ENCODE results near the gene SLC8A1. TPM values are rescaled to one million over a fixed set of nuclear protein-coding genes. Genes with fewer than 3 reads are reported as not detected.

SLC8A1 gene
- total RNA-seq, 1 experiment from 2014 or later = 0.43 TPM

DNA sequence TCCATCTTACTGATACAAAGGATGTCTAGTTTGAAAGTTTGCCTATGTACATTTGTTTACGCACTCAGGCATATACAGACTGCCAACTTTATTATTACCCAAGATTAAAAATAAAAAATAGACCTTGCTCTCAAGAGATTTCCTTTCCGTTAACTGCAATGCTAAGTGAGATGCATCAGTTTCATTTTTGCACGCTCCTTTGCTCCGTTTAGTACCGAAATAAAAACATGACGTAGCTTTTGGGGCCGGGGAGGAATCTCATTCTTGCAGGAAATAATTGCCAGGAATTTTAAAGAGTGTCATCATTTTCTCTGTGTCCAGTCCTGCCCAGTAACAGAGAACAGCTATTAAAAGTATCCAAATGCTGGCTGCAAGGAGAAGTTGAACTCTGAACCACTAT lies 169.5 kb downstream of the SLC8A1 start:
- TF ChIP-seq, protein P1, sequence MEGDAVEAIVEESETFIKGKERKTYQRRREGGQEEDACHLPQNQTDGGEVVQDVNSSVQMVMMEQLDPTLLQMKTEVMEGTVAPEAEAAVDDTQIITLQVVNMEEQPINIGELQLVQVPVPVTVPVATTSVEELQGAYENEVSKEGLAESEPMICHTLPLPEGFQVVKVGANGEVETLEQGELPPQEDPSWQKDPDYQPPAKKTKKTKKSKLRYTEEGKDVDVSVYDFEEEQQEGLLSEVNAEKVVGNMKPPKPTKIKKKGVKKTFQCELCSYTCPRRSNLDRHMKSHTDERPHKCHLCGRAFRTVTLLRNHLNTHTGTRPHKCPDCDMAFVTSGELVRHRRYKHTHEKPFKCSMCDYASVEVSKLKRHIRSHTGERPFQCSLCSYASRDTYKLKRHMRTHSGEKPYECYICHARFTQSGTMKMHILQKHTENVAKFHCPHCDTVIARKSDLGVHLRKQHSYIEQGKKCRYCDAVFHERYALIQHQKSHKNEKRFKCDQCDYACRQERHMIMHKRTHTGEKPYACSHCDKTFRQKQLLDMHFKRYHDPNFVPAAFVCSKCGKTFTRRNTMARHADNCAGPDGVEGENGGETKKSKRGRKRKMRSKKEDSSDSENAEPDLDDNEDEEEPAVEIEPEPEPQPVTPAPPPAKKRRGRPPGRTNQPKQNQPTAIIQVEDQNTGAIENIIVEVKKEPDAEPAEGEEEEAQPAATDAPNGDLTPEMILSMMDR (IDR thresholded peaks at IDR 0.05; ENCODE audit: insufficient read depth in 1 of 2, low read depth in 1 of 2, low read length in 1 of 2, severe bottlenecking in 1 of 2, unreplicated experiment in 1 of 2) = no peak
- H3K27me3 Mint-ChIP-seq (ENCODE audit: insufficient read depth, unreplicated experiment) = peaks cover 8% of the 10 kb centered on the region
- Histone ChIP-seq H3K27me3 (replicated peaks; ENCODE audit: control insufficient read depth, insufficient read depth, low read length) (no peaks in the 10 kb centered on the region), H3K36me3 (ENCODE audit: control insufficient read depth, insufficient read depth, low read length) (no peaks in the 10 kb centered on the region), H3K9me3 (no peaks in the 10 kb centered on the region), H3K4me1 (no peaks in the 10 kb centered on the region), H3K4me3 (ENCODE audit: low read depth, low read length) (no peak overlapping the region)
- no peaks in the 10 kb centered on the region for H3K9me3 Mint-ChIP-seq (ENCODE audit: unreplicated experiment)
- CTCF ChIA-PET = no interaction called here
- DNase-seq = no peak
- no peak overlapping the region for H3K4me3 Mint-ChIP-seq (ENCODE audit: unreplicated experiment)
- POLR2A ChIA-PET = no interaction called here
- H3K4me1 Mint-ChIP-seq (ENCODE audit: low read depth, unreplicated experiment) = no peaks in the 10 kb centered on the region
- H3K27ac Mint-ChIP-seq (ENCODE audit: unreplicated experiment) = no peak overlapping the region
- intact Hi-C loops (cut with micrococcal nuclease; ENCODE audit: unreplicated experiment) = no loop called here
- no peaks in the 10 kb centered on the region for H3K36me3 Mint-ChIP-seq (ENCODE audit: insufficient read depth, unreplicated experiment)
- no TSS peak for BruUV-seq (replicated peaks)

DNA sequence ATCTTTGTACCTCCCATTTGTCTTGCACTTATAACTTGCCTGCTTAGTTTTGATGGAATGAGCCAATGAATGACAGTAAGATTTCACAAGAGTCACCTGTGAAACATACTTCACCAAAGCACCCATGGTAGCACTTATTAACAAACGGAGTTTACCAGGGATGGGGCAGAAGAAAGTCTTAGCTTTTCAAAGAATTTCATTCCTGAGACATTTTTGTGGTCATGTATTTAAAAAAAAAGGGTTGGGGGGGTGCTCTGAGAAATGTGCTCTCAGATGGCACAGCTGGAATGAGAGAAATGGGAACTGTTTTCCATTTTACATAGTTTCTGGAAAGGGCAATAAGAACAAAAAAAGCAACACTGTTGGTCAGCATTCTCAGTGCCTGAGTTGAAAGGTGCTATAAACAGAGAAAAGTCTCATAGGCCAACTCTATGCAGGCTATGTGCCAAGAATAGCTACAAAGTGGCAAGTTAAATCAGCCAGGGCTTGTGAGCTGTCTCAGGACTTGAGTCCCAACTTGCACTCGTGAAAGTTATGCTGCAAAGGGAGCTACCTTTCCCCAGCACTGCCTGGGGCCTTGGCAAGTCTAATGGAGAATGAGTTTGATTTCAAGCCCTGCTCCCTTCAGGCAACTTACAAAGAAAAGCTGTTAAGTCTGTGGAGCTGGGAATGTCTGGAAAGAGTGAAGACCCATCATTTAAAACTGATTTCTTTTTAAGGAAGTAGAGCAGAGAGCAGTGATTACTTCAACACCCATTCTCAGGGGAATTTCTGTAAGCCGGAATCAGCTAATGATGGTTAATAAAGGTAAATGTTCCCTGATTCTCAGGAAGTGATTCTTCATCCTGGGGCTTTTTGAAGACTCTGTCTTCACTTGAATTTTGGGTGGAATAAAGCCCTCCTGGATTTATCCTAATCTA lies 170.6 kb downstream of the SLC8A1 start:
- POLR2A ChIA-PET = no interaction called here

DNA sequence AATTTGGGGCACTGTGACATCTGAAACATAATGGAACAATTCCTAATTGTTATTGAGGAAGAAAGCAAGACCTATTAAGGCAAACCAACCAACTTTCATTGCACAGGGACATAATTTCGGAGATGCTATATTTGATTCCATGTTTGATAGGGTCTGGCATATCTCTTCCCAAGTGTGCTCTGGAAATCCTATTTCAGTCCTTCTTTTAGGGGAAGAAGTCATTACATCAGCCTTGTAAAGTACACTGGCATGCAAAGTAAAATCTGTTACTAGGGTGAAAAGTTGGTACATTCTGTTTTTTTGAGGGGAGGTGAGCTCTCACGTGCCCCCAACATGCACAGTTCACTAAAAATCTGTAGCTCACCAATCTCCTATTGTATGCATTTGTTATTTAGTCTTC lies 172.4 kb downstream of the SLC8A1 start:
- H3K27me3 Mint-ChIP-seq (ENCODE audit: insufficient read depth, unreplicated experiment) = peaks cover 10% of the 10 kb centered on the region
- H3K9me3 ChIP-seq = no peaks in the 10 kb centered on the region
- DNase-seq = no peak
- ChIA-PET POLR2A (no interaction called here), CTCF (no interaction called here)
- H3K36me3 Mint-ChIP-seq (ENCODE audit: insufficient read depth, unreplicated experiment) = no peaks in the 10 kb centered on the region
- H3K4me3 Mint-ChIP-seq (ENCODE audit: unreplicated experiment) = no peak overlapping the region
- H3K4me3 ChIP-seq (ENCODE audit: low read depth, low read length) = no peak overlapping the region
- intact Hi-C loops (cut with micrococcal nuclease; ENCODE audit: unreplicated experiment) = no loop called here
- no peaks in the 10 kb centered on the region for H3K4me1 ChIP-seq
- no TSS peak for BruUV-seq (replicated peaks)
- H3K9me3 Mint-ChIP-seq (ENCODE audit: unreplicated experiment) = no peaks in the 10 kb centered on the region
- H3K4me1 Mint-ChIP-seq (ENCODE audit: low read depth, unreplicated experiment) = no peaks in the 10 kb centered on the region
- no peak overlapping the region for H3K27ac Mint-ChIP-seq (ENCODE audit: unreplicated experiment)
- TF ChIP-seq, protein P1 (IDR thresholded peaks at IDR 0.05; ENCODE audit: insufficient read depth in 1 of 2, low read depth in 1 of 2, low read length in 1 of 2, severe bottlenecking in 1 of 2, unreplicated experiment in 1 of 2) = no peak
- no peaks in the 10 kb centered on the region for H3K27me3 ChIP-seq (replicated peaks; ENCODE audit: control insufficient read depth, insufficient read depth, low read length)
- no peaks in the 10 kb centered on the region for H3K36me3 ChIP-seq (ENCODE audit: control insufficient read depth, insufficient read depth, low read length)

More for the DNA sequence above, 170.6 kb downstream of the SLC8A1 start:
- no peaks in the 10 kb centered on the region for H3K36me3 ChIP-seq (ENCODE audit: control insufficient read depth, insufficient read depth, low read length)
- no peaks in the 10 kb centered on the region for H3K4me1 ChIP-seq
- H3K4me3 ChIP-seq (ENCODE audit: low read depth, low read length) = no peak overlapping the region
- peaks cover 10% of the 10 kb centered on the region for H3K27me3 Mint-ChIP-seq (ENCODE audit: insufficient read depth, unreplicated experiment)
- H3K9me3 ChIP-seq = no peaks in the 10 kb centered on the region
- CTCF ChIA-PET = no interaction called here
- no peaks in the 10 kb centered on the region for H3K4me1 Mint-ChIP-seq (ENCODE audit: low read depth, unreplicated experiment)
- BruUV-seq (replicated peaks) = no TSS peak
- H3K27ac Mint-ChIP-seq (ENCODE audit: unreplicated experiment) = no peak overlapping the region
- no peaks in the 10 kb centered on the region for H3K9me3 Mint-ChIP-seq (ENCODE audit: unreplicated experiment)
- intact Hi-C loops (cut with micrococcal nuclease; ENCODE audit: unreplicated experiment) = no loop called here
- TF ChIP-seq, protein P1 (IDR thresholded peaks at IDR 0.05; ENCODE audit: insufficient read depth in 1 of 2, low read depth in 1 of 2, low read length in 1 of 2, severe bottlenecking in 1 of 2, unreplicated experiment in 1 of 2) = no peak
- H3K27me3 ChIP-seq (replicated peaks; ENCODE audit: control insufficient read depth, insufficient read depth, low read length) = no peaks in the 10 kb centered on the region
- no peak for DNase-seq
- H3K4me3 Mint-ChIP-seq (ENCODE audit: unreplicated experiment) = no peak overlapping the region
- no peaks in the 10 kb centered on the region for H3K36me3 Mint-ChIP-seq (ENCODE audit: insufficient read depth, unreplicated experiment)

All from Caco-2 (cell line).